ENCODE measurements around the gene MANSC1.

GRCh38 chr12:12376646-12377448 is 26.8 kb upstream of the MANSC1 start:
- TF ChIP-seq POLR2A (IDR thresholded peaks at IDR 0.05) (no peak), POLR2AphosphoS5 (IDR thresholded peaks at IDR 0.05) (no peak), CTCF (IDR thresholded peaks at IDR 0.05) (peak; percentile 70 to 88 (median 74)), EP300 (IDR thresholded peaks at IDR 0.05; ENCODE audit: low read depth) (no peak)
